WI38 (cell line): ENCODE results near the gene MYBBP1A.

Experiments
- H3K4me3 ChIP-seq: 2 replicates; pipeline ENCODE4 v1.5.1; 2011; ENCODE audit warnings: low read depth, mild to moderate bottlenecking, control low read depth, low read length
- TF ChIP-seq, protein P1 (sequence below): IDR thresholded peaks from 2 replicates; pipeline ENCODE4 v1.5.1; 2012; ENCODE audit warnings: low read depth, mild to moderate bottlenecking, control low read depth, low read length

MYBBP1A gene

DNA sequence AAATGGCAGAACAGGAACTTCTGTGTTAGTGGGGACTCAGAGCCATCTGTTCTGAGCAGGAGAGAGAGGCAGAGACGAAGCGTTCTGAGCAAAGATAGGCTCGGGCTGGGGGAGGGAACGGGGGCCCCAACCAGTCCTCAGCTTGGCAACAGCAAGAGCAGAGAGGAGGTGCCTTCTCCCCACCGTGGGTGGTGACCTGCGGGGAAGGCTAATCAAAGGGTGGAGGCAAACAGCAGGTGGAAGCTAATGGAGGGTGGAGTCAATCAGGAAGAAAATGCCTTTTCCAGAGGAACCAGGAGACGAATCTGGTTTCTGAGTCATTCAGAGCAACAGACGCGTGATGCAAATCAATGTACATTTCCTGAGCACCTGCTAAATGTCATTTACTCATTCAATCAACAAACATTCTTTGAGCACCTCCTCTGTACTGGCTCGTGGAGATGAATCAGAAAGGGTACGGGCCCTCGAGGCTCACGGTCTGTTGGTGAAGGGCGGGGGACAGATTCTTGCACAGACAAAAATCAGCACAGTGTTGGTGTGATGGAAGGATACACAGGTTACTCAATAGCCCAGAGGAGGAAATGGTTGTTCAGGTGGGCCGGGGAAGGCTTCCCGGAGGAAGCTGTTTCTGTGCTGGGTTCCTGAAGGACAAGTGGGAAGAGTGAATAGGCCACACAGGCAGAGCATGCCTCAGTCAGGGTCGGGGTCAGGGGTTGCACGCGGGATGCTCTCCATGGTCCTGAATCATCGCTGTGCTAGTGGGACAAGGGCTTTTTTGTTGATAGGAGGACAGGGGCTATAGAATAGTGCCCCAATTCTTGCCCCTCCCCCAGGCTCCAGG is 62.2 kb downstream of the MYBBP1A start:
- H3K4me3 ChIP-seq, result no peak overlapping the region
- TF ChIP-seq, protein P1, sequence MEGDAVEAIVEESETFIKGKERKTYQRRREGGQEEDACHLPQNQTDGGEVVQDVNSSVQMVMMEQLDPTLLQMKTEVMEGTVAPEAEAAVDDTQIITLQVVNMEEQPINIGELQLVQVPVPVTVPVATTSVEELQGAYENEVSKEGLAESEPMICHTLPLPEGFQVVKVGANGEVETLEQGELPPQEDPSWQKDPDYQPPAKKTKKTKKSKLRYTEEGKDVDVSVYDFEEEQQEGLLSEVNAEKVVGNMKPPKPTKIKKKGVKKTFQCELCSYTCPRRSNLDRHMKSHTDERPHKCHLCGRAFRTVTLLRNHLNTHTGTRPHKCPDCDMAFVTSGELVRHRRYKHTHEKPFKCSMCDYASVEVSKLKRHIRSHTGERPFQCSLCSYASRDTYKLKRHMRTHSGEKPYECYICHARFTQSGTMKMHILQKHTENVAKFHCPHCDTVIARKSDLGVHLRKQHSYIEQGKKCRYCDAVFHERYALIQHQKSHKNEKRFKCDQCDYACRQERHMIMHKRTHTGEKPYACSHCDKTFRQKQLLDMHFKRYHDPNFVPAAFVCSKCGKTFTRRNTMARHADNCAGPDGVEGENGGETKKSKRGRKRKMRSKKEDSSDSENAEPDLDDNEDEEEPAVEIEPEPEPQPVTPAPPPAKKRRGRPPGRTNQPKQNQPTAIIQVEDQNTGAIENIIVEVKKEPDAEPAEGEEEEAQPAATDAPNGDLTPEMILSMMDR, result no peak

GRCh38 chr17:4490637-4491061 is 64.5 kb downstream of the MYBBP1A start:
- TF ChIP-seq, protein P1, result no peak
- H3K4me3 ChIP-seq, result no peak overlapping the region

GRCh38 chr17:4490109-4490591 is 65.0 kb downstream of the MYBBP1A start:
- TF ChIP-seq, protein P1, result no peak
- H3K4me3 ChIP-seq, result no peak overlapping the region

DNA sequence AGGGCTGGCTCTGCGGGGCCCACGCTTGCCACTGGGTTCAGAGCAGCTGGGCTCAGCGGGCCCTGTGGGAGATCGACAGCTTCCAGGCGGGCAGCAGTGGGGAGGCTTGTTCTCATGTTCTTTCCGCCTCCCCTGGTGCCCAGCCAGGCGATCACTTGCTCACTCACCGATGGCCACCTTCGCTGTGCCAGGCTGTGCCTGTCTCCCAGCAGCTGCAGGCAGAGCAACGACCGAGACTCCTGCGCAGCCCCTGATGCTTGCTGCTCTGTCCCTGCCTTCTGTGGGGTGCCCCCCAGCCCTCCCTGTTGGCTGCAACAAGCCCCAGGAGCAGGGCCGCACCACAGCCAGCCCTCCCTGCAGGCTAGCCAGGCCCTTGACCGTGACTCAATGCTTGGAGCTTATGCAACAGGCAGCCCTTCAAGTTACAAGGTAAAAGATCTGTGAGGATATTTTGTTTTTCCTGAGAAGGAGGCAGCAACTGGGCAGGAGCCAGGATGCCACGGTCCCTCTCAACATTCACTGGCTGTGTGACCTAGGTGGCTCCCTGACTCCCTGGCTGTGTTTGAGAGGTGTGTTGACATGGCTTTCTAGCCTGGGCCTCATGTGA is 66.1 kb downstream of the MYBBP1A start:
- TF ChIP-seq, protein P1, result no peak
- H3K4me3 ChIP-seq, result no peak overlapping the region
